Hepatocyte (in vitro differentiated cells): ENCODE data around the gene CCBE1.

Experiments
- EZH2 ChIP-seq: fragments of 200-600 bp; sonication (generic); IDR thresholded peaks from 2 replicates; pipeline ENCODE4 v1.6.1; 2016; ENCODE audit warnings: antibody characterized with exemption, mild to moderate bottlenecking, borderline replicate concordance
- EZH2phosphoT487 ChIP-seq: fragments of 200-600 bp; sonication (generic); IDR thresholded peaks from one replicate; pipeline ENCODE4 v1.6.1; 2018; ENCODE audit warnings: antibody characterized with exemption, mild to moderate bottlenecking, low read depth, moderate library complexity; ENCODE audit not compliant: unreplicated experiment, severe bottlenecking
- TF ChIP-seq, protein P1 (sequence below): fragments of 200-600 bp; sonication (generic); IDR thresholded peaks from 2 replicates; pipeline ENCODE4 v1.5.1; 2016; ENCODE audit warnings: antibody characterized with exemption, mild to moderate bottlenecking; ENCODE audit not compliant: poor library complexity

- TF ChIP-seq, protein P1, sequence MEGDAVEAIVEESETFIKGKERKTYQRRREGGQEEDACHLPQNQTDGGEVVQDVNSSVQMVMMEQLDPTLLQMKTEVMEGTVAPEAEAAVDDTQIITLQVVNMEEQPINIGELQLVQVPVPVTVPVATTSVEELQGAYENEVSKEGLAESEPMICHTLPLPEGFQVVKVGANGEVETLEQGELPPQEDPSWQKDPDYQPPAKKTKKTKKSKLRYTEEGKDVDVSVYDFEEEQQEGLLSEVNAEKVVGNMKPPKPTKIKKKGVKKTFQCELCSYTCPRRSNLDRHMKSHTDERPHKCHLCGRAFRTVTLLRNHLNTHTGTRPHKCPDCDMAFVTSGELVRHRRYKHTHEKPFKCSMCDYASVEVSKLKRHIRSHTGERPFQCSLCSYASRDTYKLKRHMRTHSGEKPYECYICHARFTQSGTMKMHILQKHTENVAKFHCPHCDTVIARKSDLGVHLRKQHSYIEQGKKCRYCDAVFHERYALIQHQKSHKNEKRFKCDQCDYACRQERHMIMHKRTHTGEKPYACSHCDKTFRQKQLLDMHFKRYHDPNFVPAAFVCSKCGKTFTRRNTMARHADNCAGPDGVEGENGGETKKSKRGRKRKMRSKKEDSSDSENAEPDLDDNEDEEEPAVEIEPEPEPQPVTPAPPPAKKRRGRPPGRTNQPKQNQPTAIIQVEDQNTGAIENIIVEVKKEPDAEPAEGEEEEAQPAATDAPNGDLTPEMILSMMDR: no peak
- no peak for TF ChIP-seq EZH2
- TF ChIP-seq EZH2phosphoT487: no peak
Observed at GRCh38 chr18:59718464-59719157, 21.4 kb upstream of the CCBE1 start.
